Occipital lobe (tissue), 3 donors: ENCODE results near the gene GNG12. TPM values are rescaled to one million over a fixed set of nuclear protein-coding genes. Genes with fewer than 3 reads are reported as not detected.

ENCODE experiments used
- DNase-seq: peaks from one replicate; lab custom pipeline; 2025; lab: John Stamatoyannopoulos, UW
- small RNA-seq: library from RNA; depleted of rRNA; stranded (forward); fragments of <200 nt; gene quantifications from one replicate; pipeline ENCODE3, GENCODE V24; 2014
- total RNA-seq: library from RNA; depleted of rRNA; stranded (reverse); fragments of >200 nt; gene quantifications from one replicate; pipeline ENCODE4 v1.2.3, GENCODE V29; 2014

Gene GNG12
- total RNA-seq, 1 donor from 2014 or later: 29.9 TPM

- no peak for DNase-seq
Measured at GRCh38 chr1:67652800-67653199, 180.5 kb downstream of the GNG12 start.

Small RNA genes within 50 kb of the gene (small RNA-seq; reads per million reads assigned to genes)
- gene RN7SL392P (not detected), gene RNU7-80P (not detected)

Other genes starting within 250 kb of the GNG12 start
- 9.0 TPM for gene GADD45A, start 148.3 kb downstream of the GNG12 start, total RNA-seq
- 0.94 TPM for gene DIRAS3, start 217.2 kb upstream of the GNG12 start, total RNA-seq